Femur (tissue), 1 donor: ENCODE measurements around the gene PRR35.

Experiments used
- DNase-seq: peaks from one replicate; pipeline ENCODE4 v3.0.0-alpha.2; 2017

Gene PRR35

DNA sequence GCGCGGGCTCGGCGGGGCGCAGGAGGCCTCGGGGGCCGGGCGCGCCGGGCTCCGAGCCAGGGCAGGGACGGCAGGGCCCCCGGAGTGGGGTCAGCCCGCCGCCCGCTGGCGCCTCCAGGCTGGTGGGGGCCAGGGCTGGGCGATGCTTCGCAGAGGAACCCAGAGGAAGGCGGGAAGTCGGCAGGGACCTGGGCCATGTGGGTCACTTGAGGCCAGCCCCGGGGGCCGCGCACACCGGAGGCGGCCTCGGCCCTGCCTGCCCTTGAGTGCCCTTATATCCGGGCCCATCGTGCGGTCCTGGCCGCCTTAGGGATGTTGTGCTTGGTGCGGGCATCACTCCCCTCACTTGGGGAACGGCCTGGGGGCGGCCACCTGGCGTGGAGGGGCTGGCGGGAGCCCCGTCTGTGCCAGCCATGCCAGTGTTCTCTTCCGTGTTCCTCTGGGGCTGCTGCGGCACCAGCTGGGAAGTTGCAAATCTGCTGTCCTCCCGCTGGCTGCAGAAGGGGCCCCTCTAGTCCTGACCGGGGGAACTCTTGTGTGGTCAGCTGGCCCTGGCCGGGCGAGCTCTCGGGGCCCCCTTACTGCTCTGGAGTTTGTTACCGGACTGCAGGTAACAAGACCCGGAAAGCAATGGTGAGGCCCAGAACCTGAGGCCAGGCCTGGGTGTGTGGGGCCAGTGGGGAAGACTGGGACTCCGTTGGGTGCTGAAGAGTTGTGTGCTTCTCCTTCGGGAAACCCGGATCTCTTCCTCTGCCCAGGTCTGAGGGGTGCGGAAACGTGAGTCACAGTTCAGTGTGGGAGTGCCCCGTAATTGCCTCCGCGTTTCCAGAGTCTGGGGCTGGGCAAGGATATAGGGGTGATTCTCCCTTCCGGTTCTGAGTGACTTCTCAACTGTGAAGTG is 31.8 kb upstream of the PRR35 start:
- no peak for DNase-seq

DNA sequence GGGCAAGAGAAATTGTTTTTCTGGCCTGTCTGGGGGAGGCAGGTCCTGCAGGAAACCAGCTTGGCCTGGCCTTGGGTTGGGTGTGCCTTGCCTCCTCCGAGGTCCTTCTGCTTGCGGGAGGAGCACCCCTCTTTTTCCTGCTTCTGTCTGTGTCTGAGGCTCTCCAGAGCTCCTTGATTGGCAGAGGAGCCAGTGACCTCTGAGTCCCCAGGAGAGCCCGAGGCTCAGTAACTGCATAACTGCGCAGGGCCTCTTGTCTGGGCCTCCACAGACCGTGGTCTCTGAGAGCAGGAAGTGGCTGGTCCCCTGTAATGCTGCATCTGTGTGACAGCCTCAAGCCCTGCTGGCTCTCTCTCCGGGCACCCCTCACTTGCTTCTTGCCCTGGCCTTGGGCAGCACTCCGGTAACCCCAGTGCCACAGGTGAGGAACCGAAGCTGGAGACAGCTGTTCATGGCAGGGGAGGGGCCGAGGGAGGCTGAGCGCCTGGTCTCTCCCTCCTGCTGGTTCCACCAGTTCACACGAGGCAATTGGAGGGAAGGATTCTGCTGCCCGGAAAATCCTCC is 31.1 kb upstream of the PRR35 start:
- no peak for DNase-seq

DNA sequence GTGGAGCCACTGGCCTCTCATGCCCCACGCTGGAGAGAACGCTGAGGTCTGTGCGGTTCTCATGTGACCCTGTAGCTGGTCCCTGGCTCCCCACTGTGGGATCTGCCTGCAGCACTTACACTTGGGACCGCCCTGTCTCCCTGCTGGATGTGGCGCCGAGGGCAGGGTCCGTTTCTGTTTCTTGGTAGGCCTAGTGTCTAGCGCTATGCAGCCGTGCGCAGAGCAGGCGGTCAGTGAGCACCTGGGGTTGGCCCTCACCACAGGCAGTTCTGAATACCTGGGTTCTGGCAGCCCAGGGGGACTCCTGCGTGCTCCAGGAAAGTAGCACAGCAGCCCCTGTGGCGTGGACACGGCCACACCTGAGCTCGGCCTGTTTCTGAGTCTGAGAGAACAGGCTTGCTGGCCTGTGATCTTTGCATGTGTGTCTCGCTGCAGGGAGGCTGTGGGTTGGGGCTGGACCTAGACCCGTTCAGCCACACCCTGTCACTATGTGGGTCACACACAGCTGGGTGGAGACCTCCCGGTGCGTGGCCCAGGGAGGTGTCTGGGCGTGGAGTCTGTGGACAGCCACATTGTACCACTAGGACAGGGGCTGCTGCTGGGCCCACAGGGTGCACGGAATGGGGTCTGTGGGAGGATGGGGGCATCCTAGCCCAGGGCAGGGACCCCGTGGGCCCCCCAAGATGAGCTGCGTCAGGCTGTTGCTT is 29.9 kb upstream of the PRR35 start:
- DNase-seq = no peak

DNA sequence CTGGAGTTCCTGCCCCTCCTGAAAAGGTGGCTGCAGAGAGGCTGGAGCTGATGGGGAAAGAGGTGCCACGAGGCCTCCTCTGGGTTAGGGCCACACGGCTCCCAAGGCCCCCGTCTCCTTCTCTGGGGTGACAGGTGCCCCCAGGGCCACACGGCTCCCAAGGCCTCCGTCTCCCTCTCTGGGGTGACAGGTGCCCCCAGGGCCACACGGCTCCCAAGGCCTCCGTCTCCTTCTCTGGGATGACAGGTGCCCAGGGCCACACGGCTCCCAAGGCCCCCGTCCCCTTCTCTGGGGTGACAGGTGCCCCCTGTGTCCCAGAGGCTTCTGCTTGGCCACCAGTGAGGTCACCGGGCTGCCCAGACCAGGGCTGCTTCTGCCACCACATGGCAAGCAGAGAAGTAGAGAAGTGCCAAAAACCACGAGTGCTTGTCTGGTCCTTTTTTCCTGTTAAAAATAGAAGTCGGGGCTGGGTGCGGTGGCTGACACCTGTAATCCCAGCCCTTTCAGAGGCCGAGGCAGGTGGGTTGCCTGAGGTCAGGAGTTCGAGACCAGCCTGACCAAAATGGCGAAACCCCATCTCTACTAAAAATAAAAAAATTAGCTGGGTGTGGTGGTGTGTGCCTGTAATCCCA is 28.6 kb upstream of the PRR35 start:
- DNase-seq = no peak

DNA sequence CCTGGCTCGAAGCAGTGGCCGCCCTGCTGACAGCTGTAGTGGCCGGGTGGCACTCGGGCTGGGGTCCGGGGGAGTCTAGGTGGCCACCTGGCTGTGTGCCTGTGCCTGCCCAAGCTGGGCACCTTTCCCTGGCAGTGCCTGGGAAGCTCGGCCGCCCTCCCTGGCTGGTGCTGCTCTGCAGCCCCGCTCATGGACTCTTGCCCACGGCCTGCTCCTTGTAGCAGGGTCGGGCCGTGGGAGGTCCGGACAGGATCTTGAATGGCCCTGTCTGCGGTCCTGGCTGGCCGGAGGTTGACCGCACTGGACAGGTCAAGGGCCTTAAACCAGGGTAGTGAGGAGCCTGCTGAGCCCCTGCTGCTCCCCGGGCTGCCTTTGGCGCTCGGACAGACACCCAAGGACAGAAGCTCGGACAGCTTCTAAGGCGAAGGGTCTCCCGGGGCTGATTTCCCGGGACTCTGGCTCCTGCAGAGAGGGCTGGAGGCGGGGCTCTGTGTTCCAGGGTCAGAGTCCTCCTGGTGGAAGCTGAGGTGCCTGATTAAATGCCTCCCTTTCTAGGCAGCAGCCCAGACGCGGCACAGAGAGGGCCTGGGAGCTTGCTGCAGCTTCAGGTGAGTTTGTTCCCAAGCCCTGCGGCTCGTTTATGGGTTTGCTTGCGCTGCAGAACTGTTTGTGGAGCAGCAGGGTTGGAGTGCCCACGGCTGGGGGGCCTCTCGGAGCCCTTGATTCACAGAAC is 26.6 kb upstream of the PRR35 start:
- DNase-seq = no peak

DNA sequence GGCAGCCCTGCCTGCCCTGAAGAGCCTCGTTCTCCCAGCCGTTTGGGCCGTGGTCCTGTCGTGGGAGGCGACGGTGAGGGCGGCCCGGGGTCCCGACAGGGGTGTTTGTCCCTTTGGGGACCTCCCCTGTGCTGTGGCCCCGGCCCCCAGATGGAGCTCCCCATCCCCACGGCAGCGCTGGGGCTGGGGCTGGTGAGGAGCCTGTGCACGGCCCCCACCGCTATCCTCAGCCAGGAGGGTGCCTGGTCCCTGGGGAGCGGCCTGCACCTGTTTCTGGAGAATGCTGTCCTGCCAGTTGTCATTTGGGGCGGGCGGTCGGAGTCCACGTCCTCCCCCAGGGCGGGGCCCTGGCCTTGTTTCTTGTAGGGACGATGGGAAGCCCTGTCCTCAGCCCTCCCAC is 26.1 kb upstream of the PRR35 start:
- peak; percentile 58 for DNase-seq

DNA sequence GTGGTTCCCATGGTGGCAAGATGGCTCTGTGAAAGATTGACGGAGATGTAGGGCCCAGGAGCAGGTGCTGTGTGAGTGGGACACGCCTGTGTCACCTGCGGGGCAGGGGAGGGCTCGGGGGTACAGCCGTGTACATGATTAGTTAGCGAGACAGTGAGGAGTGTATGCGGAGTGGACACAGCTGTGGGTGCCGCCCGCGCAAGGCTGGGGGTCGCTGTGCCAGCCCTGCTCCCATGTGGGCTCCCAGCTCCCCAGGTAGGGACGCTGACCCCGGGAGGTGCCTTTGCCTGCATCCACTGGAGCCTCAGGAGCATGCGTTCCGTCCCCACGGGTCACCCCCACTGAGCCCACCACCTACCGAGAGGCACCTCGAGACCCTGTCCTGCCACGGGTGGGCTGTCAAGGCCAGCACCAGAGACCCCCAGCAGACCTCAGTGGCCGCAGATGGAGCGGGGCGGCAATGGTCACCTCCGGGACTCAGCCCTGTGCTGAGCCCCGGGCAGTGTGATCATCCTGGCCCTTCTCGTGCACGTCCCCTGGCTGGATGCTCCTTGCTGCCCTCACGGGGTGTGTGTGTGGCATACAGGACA is 25.2 kb upstream of the PRR35 start:
- no peak for DNase-seq

DNA sequence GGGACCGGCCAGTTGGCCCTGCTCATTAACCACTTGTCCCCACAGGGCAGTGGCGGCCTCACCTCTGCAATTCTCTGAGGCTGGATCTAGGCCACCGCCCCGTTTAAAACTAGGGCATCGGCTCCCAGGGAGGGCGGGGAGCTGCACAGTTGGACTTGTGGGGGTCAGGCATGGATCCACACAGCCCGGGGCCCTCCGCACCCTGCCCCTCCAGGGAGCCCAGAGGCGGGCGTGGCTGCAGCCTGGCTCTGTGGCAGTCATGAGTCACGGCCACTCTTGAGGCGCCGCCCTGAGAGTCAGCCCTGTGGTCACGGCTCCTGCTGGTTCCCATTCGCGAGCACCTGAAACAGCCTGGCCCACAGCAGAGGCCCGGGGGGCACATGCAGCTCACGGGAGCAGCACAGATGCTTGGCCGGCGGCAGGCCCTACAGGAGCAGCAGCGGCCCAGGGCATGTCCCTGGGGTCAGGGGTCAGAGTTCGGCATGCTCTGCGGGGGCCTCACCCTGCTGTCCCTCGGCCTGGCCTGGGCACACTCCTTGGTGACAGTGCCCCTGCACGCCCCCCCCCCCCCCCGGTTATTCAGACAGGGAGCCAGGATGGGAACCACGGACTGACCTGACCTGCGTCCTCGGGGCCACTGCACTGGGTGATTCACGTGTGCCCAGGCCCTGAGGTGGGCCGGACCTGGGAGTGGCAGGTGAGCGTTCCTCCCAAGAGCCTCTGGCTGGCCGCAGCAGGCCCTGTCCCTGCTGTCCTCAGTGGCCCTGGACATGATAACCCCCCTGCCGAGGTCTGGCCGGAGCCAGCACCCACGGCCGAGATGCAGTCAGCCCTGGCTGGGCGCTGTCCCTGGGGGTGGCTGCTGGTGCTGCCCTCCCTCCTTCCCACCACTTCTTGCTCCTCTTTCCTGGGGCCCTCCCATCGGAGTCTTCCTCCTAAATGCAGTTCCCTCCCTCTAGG is 24.5 kb upstream of the PRR35 start:
- no peak for DNase-seq

DNA sequence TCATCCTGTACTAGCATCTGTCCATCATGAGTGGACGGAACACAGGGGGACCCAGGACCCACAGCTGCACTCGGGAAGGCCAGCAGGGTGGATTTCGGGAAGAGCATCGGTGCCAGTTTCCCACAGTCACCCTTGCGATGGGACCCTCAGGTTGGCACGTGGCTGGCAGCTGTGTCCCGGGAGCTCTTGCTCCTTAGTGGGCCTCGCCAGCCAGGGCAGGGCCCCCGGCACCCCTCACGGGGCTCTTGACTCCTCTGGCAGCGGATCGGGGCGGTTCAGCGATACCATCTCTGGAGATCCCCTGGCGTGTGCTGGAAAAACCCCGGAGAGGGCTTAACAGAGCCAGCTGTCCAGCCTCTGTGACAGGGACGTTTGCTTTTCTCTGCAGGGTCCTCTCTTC is 23.4 kb upstream of the PRR35 start:
- no peak for DNase-seq

DNA sequence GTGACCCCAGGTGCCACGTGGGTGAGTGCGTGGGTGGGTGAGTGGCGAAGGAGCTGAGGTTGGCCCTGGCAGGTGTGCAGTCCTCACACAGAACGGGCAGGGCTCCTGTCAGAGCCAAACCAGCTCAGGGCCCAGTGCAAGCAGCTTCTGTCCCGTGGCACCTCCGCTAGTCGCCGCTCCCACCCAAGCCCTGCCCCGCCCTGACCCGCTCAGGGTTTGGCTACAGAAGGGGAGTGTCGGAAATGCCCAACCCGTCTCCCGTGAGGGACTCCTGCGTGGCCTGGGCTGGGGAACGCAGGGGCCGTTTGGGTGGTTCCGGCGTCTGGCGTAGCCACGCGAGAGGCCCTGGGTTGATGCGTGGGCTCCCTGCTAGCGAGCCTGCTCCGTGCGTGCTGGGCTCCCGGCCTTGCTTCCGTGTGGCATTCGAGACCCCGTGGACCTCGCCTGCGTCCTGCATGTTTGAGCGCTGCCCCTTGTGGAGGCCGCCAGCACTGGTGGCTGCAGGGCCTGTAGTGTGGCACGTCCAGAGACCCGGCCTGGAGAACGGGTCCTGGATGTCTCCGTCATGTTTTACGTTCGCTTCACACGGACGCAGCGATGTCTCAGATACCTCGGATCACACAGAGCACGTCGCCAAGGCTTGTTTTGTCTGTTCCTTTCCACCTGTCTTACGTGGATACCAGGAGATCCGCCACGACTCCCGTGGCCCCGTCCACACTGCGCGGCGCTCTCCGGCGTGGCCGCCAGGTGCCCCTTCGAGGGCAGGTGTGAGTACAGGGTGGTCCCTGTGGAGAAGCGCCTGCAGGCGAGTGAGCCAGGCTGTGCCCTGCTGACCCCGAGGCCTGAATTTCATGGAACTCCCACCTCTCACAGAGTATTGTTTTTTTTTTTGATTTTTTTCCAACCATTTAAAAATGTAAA is 22.5 kb upstream of the PRR35 start:
- DNase-seq = no peak

DNA sequence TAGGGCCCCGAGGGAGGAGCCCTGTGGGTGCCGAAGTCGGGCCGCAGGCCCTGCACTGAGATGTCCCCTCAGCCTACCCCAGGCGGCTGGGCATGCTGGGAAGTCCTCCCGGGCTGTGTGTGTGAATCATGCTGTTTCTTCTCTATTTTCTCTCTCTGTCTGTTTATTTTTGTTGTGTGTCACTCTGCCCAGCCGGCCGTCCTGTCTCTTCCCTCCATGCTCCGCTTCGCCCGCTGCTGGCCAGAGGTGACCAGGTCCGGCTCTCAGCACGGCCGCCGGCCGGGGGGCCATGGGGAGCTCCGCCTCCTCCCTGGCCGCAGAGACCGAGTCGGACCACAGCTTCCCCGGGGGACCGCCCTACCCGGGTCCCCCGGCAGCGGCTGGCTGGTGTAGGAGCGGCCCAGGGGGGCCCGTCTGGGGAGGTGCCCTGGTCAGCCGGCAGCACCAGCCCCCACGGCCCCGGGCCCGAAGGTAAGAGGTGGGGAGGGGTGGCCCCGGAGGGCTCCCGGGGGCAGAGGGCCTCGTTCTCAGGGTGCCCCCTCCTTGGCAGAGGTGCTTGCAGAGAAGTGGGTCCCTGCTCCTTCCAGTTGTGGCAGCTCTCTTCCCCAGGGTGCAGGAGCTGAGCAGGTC is 20.2 kb upstream of the PRR35 start:
- DNase-seq = no peak

DNA sequence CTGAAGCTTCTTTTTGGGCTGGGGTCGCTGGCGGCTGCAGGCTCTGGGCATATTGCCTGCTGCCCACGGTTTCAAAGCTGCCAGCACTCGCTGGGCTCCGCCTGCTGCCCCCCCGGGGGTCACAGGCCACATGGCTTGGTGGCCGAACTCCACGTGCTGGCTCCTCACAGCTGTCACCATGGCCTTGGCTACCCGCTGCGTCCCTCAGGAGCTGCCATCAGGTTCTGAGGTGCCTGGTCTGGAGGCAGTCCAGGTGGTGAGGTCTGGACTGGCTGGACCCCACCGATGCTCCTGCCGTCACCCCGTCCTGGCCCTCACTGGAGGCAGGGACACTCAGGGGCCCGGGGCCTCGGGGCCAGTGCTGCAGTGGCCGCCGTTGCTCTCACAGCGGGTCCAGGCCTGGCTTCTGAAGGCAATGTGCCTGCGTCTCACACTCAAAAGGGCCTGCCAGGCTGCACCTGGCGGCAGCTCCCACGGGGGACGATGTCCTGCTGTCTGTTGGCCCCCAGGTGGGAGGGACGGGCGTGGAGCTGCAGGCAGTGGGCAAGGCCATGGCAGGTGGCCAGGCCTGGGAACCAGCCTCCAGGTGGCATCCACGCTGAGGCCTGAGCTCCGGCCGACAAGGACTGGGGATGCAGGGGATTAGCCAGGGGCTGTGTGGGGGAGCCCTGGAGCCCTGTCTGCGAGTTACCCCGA is 19.4 kb upstream of the PRR35 start:
- DNase-seq = no peak

DNA sequence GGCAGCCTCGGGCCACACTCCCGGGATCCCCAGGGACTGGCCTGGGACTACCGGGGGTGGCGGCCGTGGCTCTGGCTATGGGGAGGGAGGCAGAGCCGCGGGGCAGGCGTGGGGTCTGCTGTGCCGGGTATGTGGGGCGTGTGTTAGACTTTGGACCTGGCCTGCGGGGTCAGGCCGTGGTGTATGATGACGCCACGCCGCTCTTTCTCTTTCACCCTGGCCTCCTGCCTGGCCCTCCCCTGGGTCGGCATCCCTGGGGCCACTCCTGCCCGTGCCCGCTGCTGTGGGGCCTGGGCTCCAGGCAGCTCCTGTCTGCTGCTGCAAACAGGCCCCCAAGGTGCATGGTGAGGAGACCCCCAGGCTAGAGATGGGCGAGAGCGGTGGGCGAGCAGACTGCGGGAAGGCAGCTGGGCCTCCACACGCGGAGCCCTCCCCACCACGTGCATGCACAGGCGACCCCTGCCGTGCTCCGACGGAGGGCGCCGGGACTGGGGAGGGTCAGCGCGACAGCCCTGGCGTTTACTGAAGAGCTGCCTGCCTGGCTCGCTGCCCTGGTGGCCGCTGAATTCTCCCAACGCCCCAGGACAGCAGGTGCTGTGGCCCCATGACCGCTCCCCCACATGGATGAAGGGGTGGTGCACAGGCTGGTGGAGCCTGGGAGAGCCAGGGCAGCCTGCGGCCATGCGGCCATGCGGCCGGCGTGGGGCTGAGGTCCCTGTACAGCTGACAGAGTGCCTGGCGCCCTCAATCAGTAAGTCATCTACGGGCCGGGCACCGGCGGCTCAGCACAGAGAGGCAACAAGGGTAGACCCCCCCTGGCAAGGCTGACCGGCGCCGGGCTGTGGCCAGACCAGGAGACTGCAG is 16.7 kb upstream of the PRR35 start:
- DNase-seq = no peak

DNA sequence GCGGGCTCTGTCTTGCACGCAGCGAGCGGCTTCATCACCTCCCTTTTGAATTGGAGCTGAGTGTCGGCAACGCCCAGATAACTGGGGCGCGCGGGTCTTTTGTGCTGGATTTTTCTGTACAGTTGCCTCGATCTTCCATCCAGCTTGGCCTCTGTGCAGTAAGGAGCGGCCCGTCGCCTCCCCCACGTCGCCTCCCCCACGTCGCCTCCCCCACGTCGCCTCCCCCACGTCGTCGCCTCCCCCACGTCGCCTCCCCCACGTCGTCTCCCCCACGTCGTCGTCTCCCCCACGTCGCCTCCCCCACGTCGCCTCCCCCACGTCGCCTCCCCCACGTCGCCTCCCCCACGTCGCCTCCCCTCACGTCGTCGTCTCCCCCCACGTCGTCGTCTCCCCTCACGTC is 15.7 kb upstream of the PRR35 start:
- no peak for DNase-seq

DNA sequence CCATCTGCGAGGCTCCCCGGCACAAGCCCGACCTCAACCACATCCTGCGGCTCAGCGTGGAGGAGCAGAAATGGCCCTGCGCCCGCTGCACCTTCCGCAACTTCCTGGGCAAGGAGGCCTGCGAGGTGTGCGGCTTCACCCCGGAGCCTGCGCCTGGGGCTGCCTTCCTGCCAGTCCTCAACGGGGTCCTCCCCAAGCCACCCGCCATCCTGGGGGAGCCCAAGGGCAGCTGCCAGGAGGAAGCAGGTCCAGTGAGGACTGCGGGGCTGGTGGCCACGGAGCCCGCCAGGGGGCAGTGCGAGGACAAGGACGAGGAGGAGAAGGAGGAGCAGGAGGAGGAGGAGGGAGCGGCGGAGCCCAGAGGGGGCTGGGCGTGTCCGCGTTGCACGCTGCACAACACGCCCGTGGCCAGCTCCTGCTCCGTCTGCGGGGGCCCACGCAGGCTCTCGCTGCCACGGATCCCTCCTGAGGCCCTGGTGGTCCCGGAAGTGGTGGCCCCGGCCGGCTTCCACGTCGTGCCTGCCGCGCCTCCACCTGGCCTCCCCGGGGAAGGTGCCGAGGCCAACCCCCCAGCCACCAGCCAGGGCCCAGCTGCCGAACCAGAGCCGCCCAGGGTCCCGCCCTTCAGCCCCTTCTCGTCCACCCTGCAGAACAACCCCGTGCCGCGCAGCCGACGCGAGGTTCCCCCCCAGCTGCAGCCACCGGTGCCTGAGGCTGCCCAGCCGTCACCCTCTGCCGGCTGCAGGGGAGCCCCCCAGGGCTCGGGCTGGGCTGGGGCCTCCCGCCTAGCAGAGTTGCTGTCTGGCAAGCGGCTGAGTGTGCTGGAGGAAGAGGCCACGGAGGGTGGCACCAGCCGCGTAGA is 13.1 kb upstream of the PRR35 start:
- peak; percentile 71 for DNase-seq

DNA sequence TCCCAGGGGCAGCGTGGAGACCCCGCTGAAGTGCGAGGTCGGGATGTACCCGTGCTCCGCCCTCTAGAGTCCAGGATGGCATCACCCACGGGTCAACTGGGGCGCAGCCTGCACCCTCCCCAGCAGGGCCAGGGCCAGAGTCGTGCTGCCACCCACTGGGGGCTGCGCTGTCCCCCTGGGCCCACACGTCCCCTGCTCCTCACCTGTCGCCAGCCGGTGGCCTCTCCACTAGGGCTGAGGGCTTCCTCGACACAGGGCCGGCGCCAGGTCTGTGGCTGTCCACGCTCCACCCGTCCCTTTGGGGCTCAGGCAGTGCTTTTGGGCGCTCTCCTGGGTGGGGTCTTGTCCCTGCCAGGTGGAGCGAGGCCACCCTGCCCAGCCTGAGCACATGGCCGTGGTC is 11.6 kb upstream of the PRR35 start:
- DNase-seq = no peak
